Vagina (tissue), 2 donors: ENCODE data around the gene VMP1.

ENCODE experiments used
- POLR2A ChIP-seq, 2 donors: fragments of 450-650 bp; IDR thresholded peaks; one replicate each; pipeline ENCODE4 v1.6.1; 2017; ENCODE audit warnings: antibody characterized with exemption in 2 of 2, mild to moderate bottlenecking in 2 of 2, moderate library complexity in 2 of 2
- POLR2AphosphoS5 ChIP-seq, 2 donors: sonication (generic); formaldehyde crosslinking; IDR thresholded peaks; one replicate each; pipeline ENCODE4 v1.9.0; 2017; ENCODE audit warnings: antibody characterized with exemption in 2 of 2, mild to moderate bottlenecking in 2 of 2, low read depth in 1 of 2; ENCODE audit not compliant: insufficient read depth in 1 of 2
- TF ChIP-seq, protein P1 (sequence below), 3 experiments: fragments of 450-650 bp in 2 of 3; fragments of 200-600 bp in 1 of 3; sonication (generic) in 1 of 3; IDR thresholded peaks; one replicate each; pipeline ENCODE4 v1.5.1; 2017 to 2019; ENCODE audit warnings: antibody characterized with exemption in 3 of 3, mild to moderate bottlenecking in 2 of 3, moderate library complexity in 2 of 3

DNA sequence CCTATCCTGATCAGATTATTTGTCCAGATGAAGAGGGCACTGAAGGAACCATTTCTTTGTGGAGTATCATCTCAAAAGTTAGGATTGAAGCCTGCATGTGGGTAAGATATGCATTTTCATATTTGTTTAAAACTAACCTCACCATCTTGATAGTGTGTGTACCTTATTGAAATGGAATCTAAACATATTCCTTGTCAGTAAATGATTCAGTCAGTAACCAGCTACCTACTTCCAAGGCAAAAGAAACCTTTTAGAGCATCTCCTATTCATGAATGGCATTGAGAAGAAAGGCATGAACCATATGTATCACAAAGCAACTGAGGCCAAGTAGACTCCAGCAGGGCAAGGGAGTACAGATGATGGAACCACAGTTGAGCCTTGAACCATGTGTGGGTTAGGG lies 57.6 kb downstream of the VMP1 start:
- TF ChIP-seq, protein P1, sequence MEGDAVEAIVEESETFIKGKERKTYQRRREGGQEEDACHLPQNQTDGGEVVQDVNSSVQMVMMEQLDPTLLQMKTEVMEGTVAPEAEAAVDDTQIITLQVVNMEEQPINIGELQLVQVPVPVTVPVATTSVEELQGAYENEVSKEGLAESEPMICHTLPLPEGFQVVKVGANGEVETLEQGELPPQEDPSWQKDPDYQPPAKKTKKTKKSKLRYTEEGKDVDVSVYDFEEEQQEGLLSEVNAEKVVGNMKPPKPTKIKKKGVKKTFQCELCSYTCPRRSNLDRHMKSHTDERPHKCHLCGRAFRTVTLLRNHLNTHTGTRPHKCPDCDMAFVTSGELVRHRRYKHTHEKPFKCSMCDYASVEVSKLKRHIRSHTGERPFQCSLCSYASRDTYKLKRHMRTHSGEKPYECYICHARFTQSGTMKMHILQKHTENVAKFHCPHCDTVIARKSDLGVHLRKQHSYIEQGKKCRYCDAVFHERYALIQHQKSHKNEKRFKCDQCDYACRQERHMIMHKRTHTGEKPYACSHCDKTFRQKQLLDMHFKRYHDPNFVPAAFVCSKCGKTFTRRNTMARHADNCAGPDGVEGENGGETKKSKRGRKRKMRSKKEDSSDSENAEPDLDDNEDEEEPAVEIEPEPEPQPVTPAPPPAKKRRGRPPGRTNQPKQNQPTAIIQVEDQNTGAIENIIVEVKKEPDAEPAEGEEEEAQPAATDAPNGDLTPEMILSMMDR (IDR thresholded peaks at IDR 0.05), result no peak
- TF ChIP-seq POLR2A (IDR thresholded peaks at IDR 0.05) (no peak), POLR2AphosphoS5 (IDR thresholded peaks at IDR 0.05; ENCODE audit: insufficient read depth in 1 of 2, low read depth in 1 of 2) (no peak)
